CD4-positive, alpha-beta T cell treated with Interleukin-15 for 1 hour (primary cell): ENCODE measurements around the gene FPGS.

Experiments
- DNase-seq: peaks from one replicate; pipeline ENCODE4 v3.0.0-alpha.2; 2020

FPGS gene

GRCh38 chr9:127771570-127772189 is 31.0 kb upstream of the FPGS start:
- DNase-seq: no peak

GRCh38 chr9:127772603-127773002 is 30.1 kb upstream of the FPGS start:
- DNase-seq: no peak

GRCh38 chr9:127773272-127773671 is 29.4 kb upstream of the FPGS start:
- no peak for DNase-seq

- DNase-seq: no peak
Observed at GRCh38 chr9:127773981-127774380, 28.7 kb upstream of the FPGS start.

GRCh38 chr9:127776195-127776923 is 26.3 kb upstream of the FPGS start:
- DNase-seq: peak; percentile 86

- no peak for DNase-seq
Observed at GRCh38 chr9:127776924-127777289, 25.8 kb upstream of the FPGS start.

GRCh38 chr9:127777368-127777980 is 25.2 kb upstream of the FPGS start:
- no peak for DNase-seq

GRCh38 chr9:127778280-127779135 is 24.2 kb upstream of the FPGS start, which contains the start of gene SH2D3C:
TSS of gene SH2D3C (minus strand) at chr9:127778666. CDS start at chr9:127778627, 39 bp downstream.
- peak; percentile 73 for DNase-seq

- peak; percentile 75 for DNase-seq
Observed at GRCh38 chr9:127779136-127779981, 23.3 kb upstream of the FPGS start.

GRCh38 chr9:127780126-127780885 is 22.4 kb upstream of the FPGS start:
- no peak for DNase-seq

GRCh38 chr9:127780909-127781308 is 21.8 kb upstream of the FPGS start:
- DNase-seq: peak; percentile 71

- DNase-seq: no peak
Observed at GRCh38 chr9:127781806-127782205, 20.9 kb upstream of the FPGS start.

GRCh38 chr9:127783111-127784008 is 19.3 kb upstream of the FPGS start:
- peak; percentile 90 for DNase-seq

- peak; percentile 89 for DNase-seq
Observed at GRCh38 chr9:127785023-127785932, 17.4 kb upstream of the FPGS start.

- peak; percentile 92 for DNase-seq
Observed at GRCh38 chr9:127785933-127786772, 16.5 kb upstream of the FPGS start, which contains the start of gene CDK9. TSS of gene CDK9 (plus strand) at chr9:127786034. CDS start at chr9:127786149, 115 bp downstream.

GRCh38 chr9:127786773-127787104 is 15.9 kb upstream of the FPGS start:
- DNase-seq: no peak

GRCh38 chr9:127788337-127789011 is 14.2 kb upstream of the FPGS start:
- no peak for DNase-seq

GRCh38 chr9:127789179-127789578 is 13.5 kb upstream of the FPGS start:
- no peak for DNase-seq
